Hippocampal formation (tissue), 2 donors: ENCODE results near the gene OVAAL.

Experiments used
- DNase-seq, 2 donors: peaks; one replicate each; lab custom pipeline; 2025; lab: John Stamatoyannopoulos, UW

Gene OVAAL

DNA sequence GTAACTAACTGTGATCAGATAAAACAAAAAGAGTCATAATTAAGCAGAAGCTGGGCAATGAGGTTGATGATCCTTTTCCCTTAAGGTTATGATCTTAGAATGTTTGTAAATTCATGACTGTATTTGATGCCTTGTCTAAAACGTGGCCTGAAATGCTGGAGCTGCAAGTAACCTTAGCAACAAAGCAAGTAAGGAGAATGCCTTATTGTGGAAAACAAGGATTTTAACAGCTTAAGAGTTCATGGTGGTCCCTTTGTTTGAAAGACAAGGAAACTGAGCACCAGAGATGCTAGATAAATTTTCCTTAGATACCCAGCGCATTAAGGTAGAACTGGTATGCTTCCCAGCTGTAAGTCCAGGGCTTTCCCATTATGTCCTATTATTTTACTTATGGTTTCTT is 47.4 kb downstream of the OVAAL start:
- DNase-seq = no peak

GRCh38 chr1:180609643-180610555 is 51.1 kb downstream of the OVAAL start:
- DNase-seq = no peak

GRCh38 chr1:180610556-180611015 is 51.8 kb downstream of the OVAAL start:
- DNase-seq = no peak

DNA sequence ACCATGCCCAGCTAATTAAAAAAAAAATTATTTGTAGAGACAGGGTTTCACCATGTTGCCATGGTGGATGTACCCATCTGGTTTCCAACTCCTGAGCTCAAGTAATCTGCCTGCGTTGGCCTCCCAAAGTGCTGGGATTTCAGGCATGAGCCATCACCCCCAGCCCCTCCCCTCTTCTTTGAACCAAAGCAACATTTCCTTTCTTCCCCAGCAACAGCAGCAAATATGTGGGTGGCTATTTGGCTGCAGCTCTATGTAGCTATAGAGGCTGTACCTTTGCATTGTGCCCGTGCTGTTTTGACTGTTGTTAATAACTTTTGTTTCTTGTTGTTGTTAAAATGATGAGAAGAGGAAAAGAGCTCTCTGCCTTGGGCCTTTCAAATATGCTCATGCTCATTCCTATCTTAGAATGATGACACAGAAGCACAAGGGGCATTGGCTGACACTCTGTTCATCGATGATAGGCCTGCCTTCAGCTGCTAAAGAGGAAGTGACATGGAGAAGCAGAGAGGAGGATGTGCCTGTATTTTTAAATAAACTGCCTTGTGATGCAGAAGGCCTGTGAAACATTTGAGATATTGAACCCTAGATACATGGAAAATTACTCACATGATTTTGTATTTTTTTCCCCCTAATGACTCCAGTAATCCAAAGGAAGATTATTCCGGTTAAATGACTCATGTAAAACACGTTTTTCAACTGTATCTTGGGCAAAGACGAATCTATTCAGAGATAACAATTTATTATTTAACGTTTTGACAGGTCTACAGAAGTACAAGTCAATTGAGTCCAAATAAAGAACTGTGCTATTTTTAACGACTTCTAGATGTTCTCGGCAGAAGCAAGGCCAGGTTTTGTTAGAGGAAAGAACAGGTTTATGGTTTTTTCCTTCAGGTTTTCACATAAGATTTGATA is 52.5 kb downstream of the OVAAL start:
- DNase-seq = peak in 1 of 2 donors; percentile 21

GRCh38 chr1:180612632-180613031 is 53.9 kb downstream of the OVAAL start:
- DNase-seq = no peak

DNA sequence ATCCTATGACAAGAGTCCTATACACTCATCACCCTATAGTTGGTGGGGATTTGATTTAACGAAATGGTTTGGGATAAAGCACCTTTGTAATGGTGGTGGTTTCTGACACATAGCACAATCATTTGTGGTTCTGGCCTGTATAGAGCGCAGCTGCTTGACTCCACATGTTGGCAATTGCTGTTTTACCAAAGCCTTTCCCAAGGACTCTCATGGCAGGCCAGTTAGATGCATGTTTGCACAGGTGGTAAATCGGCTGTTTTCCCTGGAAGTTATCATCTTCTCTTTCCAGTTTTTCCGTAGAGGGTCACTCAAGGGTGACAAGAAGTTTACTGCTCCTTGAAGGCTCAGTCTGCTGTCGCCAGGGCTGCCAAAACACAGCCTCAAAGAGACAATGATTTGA is 56.0 kb downstream of the OVAAL start:
- DNase-seq = no peak

- no peak for DNase-seq
Measured at GRCh38 chr1:180615493-180616290, 56.9 kb downstream of the OVAAL start.
